HG02588 (cell line): ENCODE results near the gene DGCR8.
A peak's percentile ranks its signal among the peaks of the same experiment; 100 is the strongest.

ENCODE experiments used
- ATAC-seq: cut with Tn5 transposase; IDR thresholded peaks from one replicate; pipeline ENCODE4 v1.9.1; 2021; ENCODE audit warnings: mild to moderate bottlenecking, moderate library complexity; ENCODE audit not compliant: unreplicated experiment

The DGCR8 gene

GRCh38 chr22:20079745-20080444, at the start of gene DGCR8:
Gene DGCR8, plus strand, starts transcription at chr22:20080241. Its CDS starts 5,723 bp downstream, at chr22:20085964.
- ATAC-seq, result peak; percentile 82

- ATAC-seq, result no peak
Observed at GRCh38 chr22:20031732-20032406, 48.2 kb upstream of the DGCR8 start.

- no peak for ATAC-seq
Observed at GRCh38 chr22:20032407-20032991, 47.5 kb upstream of the DGCR8 start.

- ATAC-seq, result no peak
Observed at GRCh38 chr22:20033045-20033706, 46.9 kb upstream of the DGCR8 start.

- ATAC-seq, result no peak
Observed at GRCh38 chr22:20034143-20034542, 45.9 kb upstream of the DGCR8 start.

- no peak for ATAC-seq
Observed at GRCh38 chr22:20035375-20036083, 44.5 kb upstream of the DGCR8 start.

- no peak for ATAC-seq
Observed at GRCh38 chr22:20036084-20036482, 44.0 kb upstream of the DGCR8 start.

- ATAC-seq, result no peak
Observed at GRCh38 chr22:20036535-20037392, 43.3 kb upstream of the DGCR8 start.

GRCh38 chr22:20037419-20037818, 42.6 kb upstream of the DGCR8 start:
- ATAC-seq, result no peak

GRCh38 chr22:20038574-20038973, 41.5 kb upstream of the DGCR8 start:
- no peak for ATAC-seq

GRCh38 chr22:20039683-20040325, 40.2 kb upstream of the DGCR8 start:
- no peak for ATAC-seq

GRCh38 chr22:20040327-20041200, 39.5 kb upstream of the DGCR8 start:
- no peak for ATAC-seq

GRCh38 chr22:20043057-20043996, 36.7 kb upstream of the DGCR8 start:
- no peak for ATAC-seq

GRCh38 chr22:20043997-20044342, 36.1 kb upstream of the DGCR8 start:
- ATAC-seq, result no peak

- ATAC-seq, result no peak
Observed at GRCh38 chr22:20044495-20045151, 35.4 kb upstream of the DGCR8 start.

GRCh38 chr22:20046730-20047129, 33.3 kb upstream of the DGCR8 start:
- ATAC-seq, result no peak

GRCh38 chr22:20051927-20052308, 28.1 kb upstream of the DGCR8 start:
- no peak for ATAC-seq
